ENCODE measurements around the gene GRM8.

The GRM8 gene

DNA sequence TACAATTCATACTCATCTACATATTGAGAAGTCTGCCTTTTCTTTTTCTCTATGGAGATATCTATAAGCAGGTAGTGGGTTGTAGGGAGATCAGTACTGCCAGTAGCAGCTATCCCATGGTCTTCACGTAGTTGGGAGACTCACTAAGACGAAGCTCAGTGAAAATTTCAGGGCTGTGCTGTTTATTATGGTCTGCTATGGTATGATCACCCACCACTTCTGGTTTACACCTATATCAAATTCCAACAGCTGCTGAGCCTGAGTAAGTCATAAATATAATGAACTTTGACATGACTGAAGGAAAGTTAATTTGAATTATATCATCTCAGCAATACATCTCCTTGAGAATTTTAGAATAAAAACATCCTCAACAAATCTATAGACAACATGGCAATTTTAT is 741.7 kb downstream of the GRM8 start:
- no peak for DNase-seq (ENCODE audit: low read depth)

DNA sequence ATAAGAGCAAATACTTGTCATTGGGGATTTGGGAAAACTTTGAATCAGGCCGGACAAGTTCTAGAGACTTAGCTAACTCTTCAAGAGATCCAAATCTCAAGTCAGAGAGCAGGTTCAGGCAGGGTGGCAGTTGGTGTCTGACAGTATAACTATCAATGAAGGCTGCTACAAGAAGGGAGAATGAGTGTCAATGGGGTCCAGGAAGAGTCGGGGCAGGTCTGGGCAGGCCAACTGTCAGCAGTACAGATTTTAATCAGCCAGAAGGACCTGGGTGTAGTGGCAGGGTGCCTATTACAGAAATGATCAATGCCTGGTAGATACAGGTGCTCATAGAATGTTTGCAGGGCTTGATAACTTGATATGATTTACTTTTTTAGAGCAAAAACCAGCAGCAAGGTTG is 751.1 kb downstream of the GRM8 start:
- no peak for DNase-seq (ENCODE audit: low read depth)

DNA sequence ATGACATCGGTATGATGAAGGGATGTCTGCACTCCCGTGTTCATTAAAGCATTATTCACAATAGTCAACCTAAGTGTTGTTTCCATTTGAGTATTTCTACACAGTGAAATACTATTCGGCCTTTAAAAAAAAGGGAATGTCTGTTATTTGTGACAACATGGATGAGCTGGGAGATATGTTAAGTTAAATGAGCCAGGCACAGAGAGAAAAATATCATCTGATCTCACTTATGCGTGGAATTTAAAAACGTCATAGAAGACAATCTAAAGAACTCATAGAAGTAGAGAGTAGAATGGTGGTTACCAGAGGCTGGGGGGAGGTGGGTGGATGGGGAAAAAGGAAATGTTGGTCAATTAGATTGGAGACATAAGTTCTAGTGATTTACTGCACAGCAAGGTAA is 753.3 kb downstream of the GRM8 start:
- no peak for DNase-seq (ENCODE audit: low read depth)

DNA sequence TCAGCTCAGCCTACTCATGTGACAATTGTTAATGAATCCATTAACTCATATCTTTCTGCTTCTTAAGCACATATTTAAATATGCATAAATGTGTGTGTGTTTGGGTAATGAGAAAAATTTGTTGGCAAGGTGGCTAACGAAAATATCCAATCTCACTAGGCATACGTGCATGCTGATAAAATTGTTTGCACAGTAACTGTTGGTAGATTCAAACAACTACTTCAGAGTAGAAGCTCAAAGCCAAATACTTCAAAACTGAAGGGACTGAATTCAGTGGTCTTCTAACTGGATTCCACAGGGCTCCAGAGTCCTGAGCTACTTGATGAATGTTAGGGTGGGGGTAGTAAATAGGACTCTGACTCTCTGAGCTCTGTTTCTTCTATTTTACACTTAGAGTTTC is 757.0 kb downstream of the GRM8 start:
- DNase-seq (ENCODE audit: low read depth) = no peak

DNA sequence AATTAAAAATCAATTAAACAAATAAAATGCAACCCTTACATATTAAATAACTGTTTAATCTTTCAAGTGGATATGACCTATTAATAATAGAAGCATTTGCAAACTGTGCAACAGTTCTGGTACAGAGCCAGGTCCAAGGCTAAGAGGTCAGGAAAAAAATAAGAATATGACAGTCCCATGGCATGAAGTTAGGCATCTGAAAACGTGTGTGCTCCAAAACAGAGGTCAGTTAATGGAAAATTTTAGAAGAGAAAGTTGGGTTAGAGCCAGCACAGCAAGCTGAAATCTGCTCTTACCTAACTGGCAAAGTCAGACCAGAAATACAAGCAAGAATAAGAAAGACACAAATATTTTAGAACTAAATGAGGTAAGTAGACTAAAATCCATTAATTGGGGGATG is 757.7 kb downstream of the GRM8 start:
- DNase-seq (ENCODE audit: low read depth) = no peak

DNA sequence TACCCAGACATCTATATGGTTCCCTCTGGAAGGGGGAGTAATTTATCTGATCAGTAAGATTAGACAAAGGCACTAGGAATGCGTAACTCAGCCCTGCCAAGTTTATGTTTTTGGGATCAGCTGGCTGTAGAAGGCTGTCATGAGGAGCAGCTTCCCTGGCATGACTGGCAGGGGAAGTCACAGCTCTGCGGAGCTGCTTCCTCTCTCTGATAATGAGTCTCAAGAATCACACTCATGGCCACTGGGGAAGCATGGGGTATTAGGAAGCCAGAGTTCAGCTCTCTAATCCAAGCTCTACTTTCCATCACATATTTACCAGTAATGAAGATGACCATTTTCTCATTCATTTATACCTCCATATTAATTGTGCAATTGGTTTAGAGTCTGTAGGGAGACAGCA is 758.9 kb downstream of the GRM8 start:
- DNase-seq (ENCODE audit: low read depth) = no peak

DNA sequence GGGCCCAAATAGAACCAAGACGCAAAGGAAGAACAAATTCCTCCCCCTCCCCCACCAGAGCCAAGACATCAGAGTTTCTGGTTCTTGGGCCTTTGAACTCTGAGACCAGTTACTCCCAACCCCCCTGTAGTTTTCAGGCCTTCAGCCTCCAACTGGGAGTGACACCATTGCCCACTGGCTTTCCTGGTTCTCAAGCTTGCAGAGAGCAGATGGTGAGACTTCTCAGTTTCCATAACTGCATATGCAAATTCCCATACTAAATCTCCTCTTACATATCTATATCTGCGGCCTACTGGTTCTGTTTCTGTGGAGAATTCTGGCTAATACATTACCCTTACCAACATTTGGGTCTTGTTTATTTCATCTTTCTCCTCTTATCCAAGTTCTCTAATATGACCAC is 762.9 kb downstream of the GRM8 start:
- DNase-seq (ENCODE audit: low read depth) = no peak

DNA sequence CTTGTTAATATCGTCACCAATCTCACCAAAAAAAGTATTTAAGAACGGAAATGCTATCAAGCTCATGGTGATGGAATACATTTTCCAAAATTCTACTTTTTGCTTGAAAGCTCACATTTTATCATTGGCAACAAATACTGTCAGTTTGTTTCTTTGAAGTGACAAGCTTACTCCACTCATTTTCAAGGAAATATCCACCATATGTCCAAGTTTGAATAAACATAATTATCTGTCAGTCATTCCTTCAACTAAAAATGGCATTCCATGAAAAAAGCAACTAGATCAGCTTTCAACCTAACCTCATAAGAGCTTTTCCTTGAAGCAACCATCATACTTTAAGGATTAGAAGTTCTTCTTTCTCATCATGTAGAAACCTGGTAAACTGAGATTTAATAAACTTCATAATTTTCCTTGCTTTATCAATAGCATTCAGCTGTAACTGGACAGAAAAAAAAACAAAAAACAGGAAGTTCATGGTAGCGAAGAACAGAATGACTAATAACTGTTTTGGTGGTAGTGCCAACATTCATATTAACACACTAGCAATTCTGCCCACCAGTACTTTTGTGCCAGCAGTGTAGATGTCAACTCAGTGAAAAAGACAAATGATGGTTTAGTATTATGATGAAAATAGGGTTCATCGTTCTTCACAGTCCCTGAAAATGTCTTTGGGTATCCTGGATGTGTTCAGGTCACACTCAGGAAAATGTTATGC is 764.9 kb downstream of the GRM8 start:
- no peak for DNase-seq (ENCODE audit: low read depth)

DNA sequence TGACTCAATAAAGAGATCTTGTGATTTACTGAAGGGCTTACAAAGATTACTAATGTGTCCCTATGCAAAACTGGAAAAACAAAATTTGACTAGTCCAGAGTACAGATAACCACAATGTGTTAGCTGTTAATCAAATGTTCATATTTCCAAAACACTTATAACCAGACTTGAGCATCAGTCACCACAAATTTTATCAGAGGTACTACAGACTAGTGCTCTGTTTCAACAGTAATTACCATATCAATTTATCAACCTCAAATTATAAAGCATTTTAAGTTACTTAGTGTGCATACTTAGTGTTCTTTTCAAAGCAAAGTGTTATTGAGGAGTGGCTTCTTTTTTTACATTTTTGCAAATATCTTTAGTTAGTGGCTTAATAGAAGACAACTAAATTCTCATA is 765.9 kb downstream of the GRM8 start:
- no peak for DNase-seq (ENCODE audit: low read depth)

DNA sequence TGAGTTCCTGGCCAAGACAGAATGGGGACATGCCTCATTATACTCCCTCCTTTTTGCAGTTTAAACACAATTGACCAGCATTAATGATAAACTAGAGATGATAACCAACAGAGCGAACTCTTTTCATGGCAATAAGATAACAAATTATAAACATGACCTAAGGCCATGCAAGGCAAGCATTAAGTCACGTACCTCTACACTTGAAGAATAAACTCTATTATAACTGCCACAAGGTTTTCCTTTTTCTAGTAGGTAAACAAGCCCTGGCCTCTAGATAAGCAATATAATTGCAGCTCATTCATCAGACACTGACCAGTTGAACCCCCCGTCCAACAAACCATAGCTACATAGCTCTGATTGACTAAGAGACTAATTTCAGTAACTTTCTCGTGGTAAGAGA is 767.0 kb downstream of the GRM8 start:
- DNase-seq (ENCODE audit: low read depth) = no peak

DNA sequence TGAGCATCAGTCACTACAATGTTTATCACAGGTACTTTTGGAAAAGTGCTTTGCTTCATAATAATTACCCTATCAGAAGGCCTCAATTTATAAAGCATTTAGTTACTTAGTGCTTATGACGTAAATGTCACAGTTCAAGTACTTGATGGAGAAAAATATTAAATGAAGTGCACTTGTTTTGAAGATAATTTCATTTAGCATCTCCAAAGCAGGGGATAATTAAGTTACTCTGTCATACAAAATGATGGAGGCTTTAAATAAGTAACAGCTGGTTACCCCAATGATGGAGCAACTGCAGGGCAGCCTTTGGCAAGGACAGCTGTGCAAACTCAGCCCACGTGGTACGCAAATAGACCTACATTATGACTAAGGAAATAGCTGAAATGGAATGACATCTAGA is 768.8 kb downstream of the GRM8 start:
- DNase-seq (ENCODE audit: low read depth) = no peak

DNA sequence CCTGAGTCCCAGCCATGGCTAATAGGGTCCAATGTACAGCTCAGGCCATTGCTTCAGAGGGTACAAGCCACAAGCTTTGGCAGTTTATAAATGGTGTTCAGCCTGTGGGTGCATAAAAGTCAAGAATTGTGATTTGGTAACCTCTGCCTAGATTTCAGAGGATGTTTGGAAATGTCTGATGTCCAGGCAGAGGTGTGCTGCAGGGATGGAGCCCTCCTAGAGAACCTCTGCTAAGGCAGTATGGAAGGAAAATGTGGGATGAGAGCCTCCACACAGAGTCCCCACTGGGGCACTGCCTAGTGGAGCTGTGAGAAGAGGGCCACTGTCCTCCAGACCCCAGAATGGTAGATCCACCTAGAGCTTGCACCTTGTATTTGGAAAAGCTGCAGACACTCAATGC is 779.9 kb downstream of the GRM8 start:
- no peak for DNase-seq (ENCODE audit: low read depth)

DNA sequence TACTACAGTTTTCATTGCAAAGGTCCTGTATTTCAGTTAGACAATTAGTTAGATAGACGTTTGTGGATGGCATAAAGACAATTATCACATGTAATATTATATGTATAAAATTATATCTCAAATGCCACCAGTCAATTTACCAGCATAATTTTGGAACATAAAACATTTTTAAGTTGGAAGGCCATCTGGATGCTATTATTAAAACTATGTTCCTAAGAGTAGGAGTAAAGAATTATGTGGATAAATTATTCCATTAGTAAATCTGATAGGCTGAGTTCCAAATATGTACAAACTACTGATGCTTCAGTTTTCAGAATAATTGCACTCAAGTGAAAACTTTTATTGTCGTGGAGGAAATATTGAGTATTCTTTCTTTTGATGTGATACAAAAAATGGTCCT is 790.3 kb downstream of the GRM8 start:
- no peak for DNase-seq (ENCODE audit: low read depth)

DNA sequence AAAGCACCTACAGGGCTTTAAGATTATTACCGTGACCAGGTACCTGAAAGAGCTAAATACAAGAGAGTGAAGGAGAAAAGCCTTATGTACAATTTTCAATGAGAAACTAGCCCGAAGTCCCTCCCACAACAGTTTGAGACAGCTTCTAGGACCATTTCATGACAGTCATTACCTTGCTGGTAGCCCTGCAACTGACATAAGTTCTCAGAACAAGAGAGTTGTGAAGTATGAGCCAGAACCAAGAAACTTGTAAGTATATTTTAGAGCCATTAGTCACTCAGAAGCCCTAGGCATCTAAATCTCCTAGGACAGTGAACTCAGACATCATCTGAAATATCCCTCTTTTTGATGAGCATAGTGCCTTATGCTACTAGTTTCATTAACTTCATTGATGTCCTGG is 792.1 kb downstream of the GRM8 start:
- DNase-seq (ENCODE audit: low read depth) = no peak

DNA sequence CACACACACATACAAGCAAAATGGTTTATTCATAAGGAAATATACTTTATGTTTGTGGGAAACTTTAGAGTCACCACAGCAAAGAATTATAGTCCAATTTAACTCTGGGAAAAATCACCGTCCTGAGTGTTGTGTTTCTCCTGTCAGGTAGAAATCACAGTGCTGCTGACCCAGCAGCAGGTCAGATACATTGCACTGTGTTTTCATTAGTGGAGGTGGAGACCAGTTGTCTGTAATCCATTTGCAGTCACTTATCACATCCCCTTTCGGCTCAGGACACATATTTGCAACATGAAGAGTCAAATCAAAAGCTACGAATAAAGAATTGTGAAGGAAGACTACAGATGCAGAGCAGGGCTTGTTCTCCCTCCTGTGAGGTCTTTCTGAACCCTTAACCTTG is 799.6 kb downstream of the GRM8 start:
- no peak for DNase-seq (ENCODE audit: low read depth)

DNA sequence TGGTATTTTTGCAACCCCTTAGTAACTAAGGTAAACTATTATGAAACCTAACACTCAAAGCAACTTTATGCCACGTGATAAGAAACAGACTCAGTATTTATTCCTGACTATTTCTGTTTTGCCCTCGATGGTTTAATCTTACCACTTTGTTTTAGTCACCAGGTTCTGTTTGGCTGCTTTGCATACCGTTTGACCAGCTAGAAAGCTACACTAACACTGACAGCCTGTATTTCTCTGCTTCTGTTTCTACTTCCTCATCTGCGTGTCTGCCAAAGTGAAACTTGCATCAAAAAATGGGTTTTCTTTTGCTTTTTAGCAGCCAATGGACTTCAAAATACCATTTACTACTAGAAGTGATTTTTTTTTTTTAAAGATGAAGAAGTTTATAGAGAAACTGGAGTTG is 802.5 kb downstream of the GRM8 start:
- DNase-seq (ENCODE audit: low read depth) = no peak

DNA sequence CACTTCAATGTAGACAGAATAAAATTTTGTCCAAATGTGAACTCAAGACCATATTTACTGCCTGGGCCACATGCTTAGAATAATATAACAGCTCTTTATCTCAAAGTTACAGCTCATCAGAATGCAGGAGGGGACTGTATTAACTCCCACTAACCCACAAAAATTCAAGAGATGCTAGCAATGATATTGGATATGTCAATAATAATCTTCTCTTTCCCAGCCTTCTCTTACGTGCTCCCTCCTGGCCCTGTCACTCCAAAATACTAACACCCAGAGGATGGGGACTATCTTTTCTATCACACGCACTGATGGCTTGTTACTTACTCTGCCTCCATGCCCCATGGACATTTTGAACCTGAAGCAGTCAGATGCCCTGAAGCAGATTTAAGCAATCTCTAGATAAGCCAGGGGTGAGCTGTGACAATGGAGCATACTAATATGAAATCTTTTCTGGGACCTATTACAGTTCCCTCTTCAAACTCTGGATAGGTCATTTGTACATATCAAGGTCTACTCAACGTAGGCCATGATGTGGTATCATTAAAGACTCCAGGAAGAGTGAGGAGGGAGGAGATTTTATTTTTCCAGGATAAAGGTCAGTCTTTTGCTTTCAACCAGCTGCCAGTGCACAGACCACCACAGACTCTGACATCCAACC is 803.0 kb downstream of the GRM8 start:
- DNase-seq (ENCODE audit: low read depth) = no peak

DNA sequence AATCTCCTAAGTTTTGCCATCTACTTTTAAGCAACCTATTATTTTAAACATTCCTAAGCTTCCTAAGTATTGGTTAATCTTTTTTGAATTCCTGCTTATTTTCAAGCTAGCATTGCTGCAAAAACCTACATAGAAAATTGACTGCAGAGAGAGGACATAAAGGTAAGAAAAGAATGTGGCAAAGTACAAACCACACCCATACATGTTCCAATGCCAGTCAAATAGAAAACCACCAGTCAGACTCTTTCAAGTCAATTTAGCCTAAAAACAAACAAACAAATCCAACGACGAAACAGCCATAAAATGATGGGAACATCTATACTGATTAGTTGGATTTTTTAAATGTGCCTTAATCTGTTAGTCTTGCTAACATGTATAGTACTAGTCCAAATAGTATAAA is 804.8 kb downstream of the GRM8 start:
- DNase-seq (ENCODE audit: low read depth) = no peak

DNA sequence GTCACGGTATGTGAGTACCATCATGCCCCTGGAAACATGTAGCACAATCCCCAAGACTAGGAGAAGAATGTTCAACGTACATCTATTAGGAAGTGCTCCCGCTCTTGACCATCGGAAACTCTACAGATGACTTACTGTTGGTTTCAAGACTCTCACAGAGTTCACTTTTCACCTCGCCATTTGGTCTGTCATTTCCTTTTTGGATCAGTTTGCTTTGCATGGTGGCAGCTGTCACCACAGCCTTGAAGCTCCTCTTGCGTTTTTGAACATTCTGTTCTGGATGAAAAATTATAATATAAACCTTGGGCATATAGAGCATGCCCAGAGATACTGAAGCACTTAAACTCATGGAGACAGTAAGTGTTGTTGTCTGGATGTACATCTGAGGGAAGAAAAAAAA is 806.8 kb downstream of the GRM8 start:
- no peak for DNase-seq (ENCODE audit: low read depth)

DNA sequence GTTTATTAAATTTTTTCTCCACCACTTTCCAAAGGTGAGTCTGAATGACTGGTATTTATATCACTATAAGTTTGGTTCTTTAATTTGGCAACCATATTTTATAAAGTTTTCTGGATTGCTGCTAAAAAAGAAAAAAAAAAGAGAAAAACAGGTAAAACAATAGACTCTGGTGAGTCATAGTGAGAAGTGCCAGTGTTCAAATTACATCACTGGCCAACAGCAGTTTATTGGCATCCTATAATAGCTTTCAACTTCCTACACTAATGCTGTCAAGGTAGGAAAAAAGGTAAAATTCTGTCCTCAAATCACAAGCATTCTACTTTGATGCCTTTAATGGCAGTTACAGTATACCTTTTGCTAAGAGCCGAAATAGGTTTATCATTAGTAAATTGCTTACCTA is 808.8 kb downstream of the GRM8 start:
- no peak for DNase-seq (ENCODE audit: low read depth)

DNA sequence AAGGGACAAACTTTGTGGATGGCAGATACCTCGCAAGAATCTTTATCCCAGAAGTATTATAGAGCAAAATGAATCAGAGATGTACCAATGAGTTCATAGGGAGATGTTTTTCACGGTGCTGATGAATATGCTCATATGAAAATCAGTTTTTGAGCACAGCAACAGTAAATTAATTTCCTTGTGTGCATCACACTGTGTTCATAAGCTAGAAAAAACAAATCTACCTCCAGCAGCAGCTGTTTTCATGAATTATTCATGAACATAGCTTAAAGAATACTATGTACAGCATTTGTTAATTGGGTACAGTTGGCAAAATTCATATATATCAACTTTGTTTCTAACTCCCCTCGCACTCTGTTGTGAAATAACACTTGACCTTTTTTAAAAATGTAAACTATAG is 809.8 kb downstream of the GRM8 start:
- DNase-seq (ENCODE audit: low read depth) = no peak

DNA sequence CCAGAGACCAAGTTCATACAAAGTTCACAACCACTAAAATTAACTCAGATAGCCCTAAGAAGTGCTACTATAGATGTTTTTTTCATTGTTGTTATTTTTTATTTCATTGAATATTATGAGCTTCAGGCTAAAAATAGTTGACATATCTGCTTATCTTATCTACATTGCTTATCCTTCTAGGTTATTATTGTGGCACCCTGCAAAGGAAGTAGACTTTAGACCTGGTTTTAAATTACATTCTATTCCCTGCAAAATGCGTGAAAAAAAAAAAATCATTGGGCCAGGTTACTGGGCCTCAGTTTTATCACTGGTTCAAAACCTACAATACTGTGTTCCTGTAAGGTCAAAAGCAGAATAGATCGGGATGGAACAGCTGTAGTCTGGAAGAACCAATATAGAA is 811.0 kb downstream of the GRM8 start:
- no peak for DNase-seq (ENCODE audit: low read depth)

DNA sequence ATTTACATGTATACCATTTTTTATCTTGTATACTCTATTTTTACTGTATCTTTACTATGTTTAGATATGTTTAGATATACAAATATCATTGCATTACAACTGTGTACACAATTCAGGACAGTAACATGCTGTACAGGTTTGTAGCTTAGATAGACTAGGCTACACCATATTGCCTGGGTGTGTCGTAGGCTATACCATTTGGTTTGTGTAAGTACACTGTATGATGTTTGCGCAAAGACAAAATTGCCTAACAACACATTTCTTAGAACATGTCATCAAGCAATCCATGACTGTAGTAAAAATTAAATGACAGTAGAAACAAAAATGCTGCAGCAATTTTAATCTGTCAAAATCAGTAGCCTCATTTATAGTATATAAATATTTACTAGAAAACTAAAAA is 812.2 kb downstream of the GRM8 start:
- no peak for DNase-seq (ENCODE audit: low read depth)

DNA sequence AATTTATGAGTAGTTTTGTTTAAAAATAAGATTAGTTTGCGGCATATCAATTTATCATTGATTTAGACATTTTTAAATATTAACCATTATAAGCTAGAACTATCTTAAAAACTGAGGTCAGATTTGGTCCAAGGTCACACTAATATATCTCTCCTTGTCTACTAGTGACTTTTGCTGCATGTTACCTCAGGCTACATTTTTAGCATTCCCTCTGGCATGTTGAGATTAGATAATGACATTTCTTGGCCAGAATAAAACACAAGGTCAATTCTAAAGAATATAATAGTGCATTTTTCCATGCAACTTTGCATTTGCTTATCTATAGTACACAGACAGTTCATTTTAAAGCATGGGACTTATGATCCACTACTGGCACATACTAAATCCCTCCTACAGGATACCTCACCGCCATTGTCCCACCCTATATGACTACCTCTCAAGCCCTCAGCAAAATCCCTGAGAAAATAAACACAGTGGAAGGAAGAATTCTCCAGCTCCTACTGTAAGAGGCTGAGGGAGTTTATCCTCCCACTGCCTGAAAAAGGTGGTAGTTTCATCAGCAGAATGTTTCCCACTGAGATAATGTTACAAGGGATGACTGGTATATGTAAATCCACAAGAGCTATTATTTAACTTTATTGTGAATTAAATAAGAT is 816.4 kb downstream of the GRM8 start:
- no peak for DNase-seq (ENCODE audit: low read depth)

All from GM04503 (cell line).